Caco-2 (cell line): ENCODE measurements around the gene G6PD. TPM values are rescaled to one million over a fixed set of nuclear protein-coding genes. Genes with fewer than 3 reads are reported as not detected.

ENCODE experiments used
- BruUV-seq: library from RNA; stranded (reverse); fragments of 400-500 nt; replicated peaks from 2 replicates; lab custom pipeline; 2021; lab: Mats Ljungman, UMichigan
- CTCF ChIA-PET: fragments of 300-600 bp; sonication (Branson Sonifier 250); formaldehyde crosslinking; loops from one replicate; lab custom pipeline; 2022; ENCODE audit warnings: antibody characterized with exemption; lab: Charles Lee
- POLR2A ChIA-PET: fragments of 300-600 bp; sonication (Branson Sonifier 250); formaldehyde crosslinking; loops from one replicate; lab custom pipeline; 2022; ENCODE audit warnings: antibody characterized with exemption; lab: Charles Lee
- DNase-seq, 2 experiments: peaks; one replicate each; pipeline versions ENCODE4 v3.0.0 to v3.0.0-alpha.2; 2020 to 2022
- H3K27me3 ChIP-seq: replicated peaks from 2 replicates; pipeline ENCODE4 v1.6.0; 2011; ENCODE audit warnings: low read length; ENCODE audit not compliant: control insufficient read depth, insufficient read depth
- H3K36me3 ChIP-seq: 2 replicates; pipeline ENCODE4 v1.5.1; 2011; ENCODE audit warnings: low read length; ENCODE audit not compliant: control insufficient read depth, insufficient read depth
- H3K4me1 ChIP-seq: fragments of 250-450 bp; sonication (Bioruptor Pico); 2 replicates; pipeline ENCODE4 v1.5.1; 2020; ENCODE audit warnings: mild to moderate bottlenecking
- H3K4me3 ChIP-seq: 2 replicates; pipeline ENCODE4 v1.5.1; 2011; ENCODE audit warnings: low read depth, mild to moderate bottlenecking, control low read depth, low read length
- H3K9me3 ChIP-seq: fragments of 250-450 bp; sonication (Bioruptor Pico); 2 replicates; pipeline ENCODE4 v1.5.1; 2020; ENCODE audit warnings: mild to moderate bottlenecking, moderate library complexity
- H3K27ac Mint-ChIP-seq: one replicate; pipeline ENCODE4 v1.8.0; 2022; ENCODE audit warnings: mixed read lengths; ENCODE audit not compliant: unreplicated experiment
- H3K27me3 Mint-ChIP-seq: one replicate; pipeline ENCODE4 v1.8.0; 2022; ENCODE audit warnings: mixed read lengths; ENCODE audit not compliant: insufficient read depth, unreplicated experiment
- H3K36me3 Mint-ChIP-seq: one replicate; pipeline ENCODE4 v1.8.0; 2022; ENCODE audit warnings: mild to moderate bottlenecking, mixed read lengths; ENCODE audit not compliant: insufficient read depth, unreplicated experiment
- H3K4me1 Mint-ChIP-seq: one replicate; pipeline ENCODE4 v1.8.0; 2022; ENCODE audit warnings: low read depth, mixed read lengths; ENCODE audit not compliant: unreplicated experiment
- H3K4me3 Mint-ChIP-seq: one replicate; pipeline ENCODE4 v1.8.0; 2022; ENCODE audit warnings: mild to moderate bottlenecking, moderate library complexity, mixed read lengths; ENCODE audit not compliant: unreplicated experiment
- H3K9me3 Mint-ChIP-seq: one replicate; pipeline ENCODE4 v1.8.0; 2022; ENCODE audit warnings: mixed read lengths; ENCODE audit not compliant: unreplicated experiment
- CTCF ChIP-seq, 2 experiments: fragments of 200-600 bp in 1 of 2; IDR thresholded peaks; 1 replicate in 1 of 2; 2 replicates in 1 of 2; pipeline versions ENCODE4 v1.5.1 to v1.8.0; 2011 to 2022; ENCODE audit warnings: antibody characterized with exemption in 1 of 2, control low read depth in 1 of 2, inconsistent platforms in 1 of 2, low read depth in 1 of 2, low read length in 1 of 2, mild to moderate bottlenecking in 1 of 2, moderate library complexity in 1 of 2; ENCODE audit not compliant: insufficient read depth in 1 of 2, severe bottlenecking in 1 of 2, unreplicated experiment in 1 of 2
- intact Hi-C: fragments of 100-400 bp; cut with micrococcal nuclease; formaldehyde crosslinking; loops from one replicate; pipeline ENCODE4 v1.10.0; 2022; ENCODE audit not compliant: unreplicated experiment
- total RNA-seq: library from RNA; stranded (reverse); gene quantifications from 2 replicates; pipeline ENCODE4 v1.2.3, GENCODE V29; 2022

G6PD gene
- total RNA-seq, 1 experiment from 2014 or later, result 103 TPM

- Mint-ChIP-seq H3K36me3 (peaks cover 4% of the 10 kb centered on the region), H3K9me3 (no peaks in the 10 kb centered on the region), H3K4me1 (no peaks in the 10 kb centered on the region), H3K27ac (no peak overlapping the region), H3K4me3 (no peak overlapping the region), H3K27me3 (no peaks in the 10 kb centered on the region)
- no peak for DNase-seq
- intact Hi-C loops, result no loop called here
- TF ChIP-seq CTCF (IDR thresholded peaks at IDR 0.05; ENCODE audit: insufficient read depth in 1 of 2, low read depth in 1 of 2, low read length in 1 of 2, severe bottlenecking in 1 of 2, unreplicated experiment in 1 of 2), result no peak
- Histone ChIP-seq H3K4me1 (no peaks in the 10 kb centered on the region), H3K4me3 (no peak overlapping the region), H3K9me3 (no peaks in the 10 kb centered on the region), H3K36me3 (no peaks in the 10 kb centered on the region), H3K27me3 (no peaks in the 10 kb centered on the region)
- ChIA-PET CTCF (no interaction called here), POLR2A (interaction anchor here (0.7 kb wide), 1 partner anchor 17 kb away, joined by 3 read pairs; the partner anchor contains the start of gene SLC10A3)
- no TSS peak for BruUV-seq
Measured at GRCh38 chrX:154507673-154508383, 38.8 kb downstream of the G6PD start.

DNA sequence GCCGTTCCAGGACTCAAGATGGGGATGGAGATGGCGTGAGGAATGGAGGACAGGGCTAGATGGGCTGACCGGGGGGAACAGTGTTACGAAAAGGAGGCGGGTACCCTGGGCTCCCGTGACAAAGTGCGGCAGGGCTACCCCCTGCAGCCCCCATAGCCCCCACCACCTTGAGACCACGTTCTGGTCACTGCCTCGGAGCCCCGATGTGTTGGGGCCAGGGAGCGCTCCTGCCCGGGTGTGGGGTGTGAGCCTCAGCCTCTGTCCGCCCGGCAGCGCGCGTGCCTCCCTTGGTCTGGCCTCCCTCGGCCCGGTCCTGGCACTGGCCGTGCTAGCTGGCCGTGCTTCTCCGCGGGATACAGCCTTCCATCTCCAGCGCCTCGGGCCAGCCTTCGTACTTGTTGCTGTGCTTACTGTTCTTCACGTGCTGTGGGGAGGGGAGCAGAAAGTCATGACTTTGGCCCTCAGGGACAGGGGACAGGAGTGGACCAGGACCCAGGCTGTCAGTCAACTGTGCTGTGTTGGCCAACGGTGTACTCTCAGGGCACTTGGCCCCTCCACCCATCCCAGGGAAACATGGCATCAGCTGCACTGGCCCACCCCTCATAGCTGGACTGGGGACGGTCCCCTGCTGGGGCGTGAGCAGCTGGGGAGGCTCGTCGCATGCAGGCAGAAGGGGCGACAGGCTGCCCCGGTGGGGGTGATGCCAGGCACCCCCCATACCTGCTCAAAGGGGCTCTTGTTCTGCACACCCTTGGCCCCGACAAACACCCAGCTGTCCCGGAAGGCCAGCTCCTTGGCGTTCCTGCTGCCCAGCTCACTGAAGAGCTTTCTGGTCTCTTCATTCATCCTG is 39.9 kb downstream of the G6PD start:
- DNase-seq, result no peak
- no peaks in the 10 kb centered on the region for H3K36me3 ChIP-seq
- intact Hi-C loops, result no loop called here
- no peaks in the 10 kb centered on the region for H3K4me1 ChIP-seq
- no peak for TF ChIP-seq CTCF (IDR thresholded peaks at IDR 0.05; ENCODE audit: insufficient read depth in 1 of 2, low read depth in 1 of 2, low read length in 1 of 2, severe bottlenecking in 1 of 2, unreplicated experiment in 1 of 2)
- Mint-ChIP-seq H3K27ac (no peak overlapping the region), H3K4me1 (no peaks in the 10 kb centered on the region), H3K27me3 (no peaks in the 10 kb centered on the region), H3K36me3 (no peaks in the 10 kb centered on the region), H3K4me3 (no peak overlapping the region), H3K9me3 (no peaks in the 10 kb centered on the region)
- no peak overlapping the region for H3K4me3 ChIP-seq
- no peaks in the 10 kb centered on the region for H3K27me3 ChIP-seq
- BruUV-seq, result TSS peak; percentile 23
- CTCF ChIA-PET, result no interaction called here
- no peaks in the 10 kb centered on the region for H3K9me3 ChIP-seq
- POLR2A ChIA-PET, result interaction anchor here (0.7 kb wide), 1 partner anchor 16 kb away, joined by 3 read pairs; the partner anchor contains the start of gene SLC10A3

DNA sequence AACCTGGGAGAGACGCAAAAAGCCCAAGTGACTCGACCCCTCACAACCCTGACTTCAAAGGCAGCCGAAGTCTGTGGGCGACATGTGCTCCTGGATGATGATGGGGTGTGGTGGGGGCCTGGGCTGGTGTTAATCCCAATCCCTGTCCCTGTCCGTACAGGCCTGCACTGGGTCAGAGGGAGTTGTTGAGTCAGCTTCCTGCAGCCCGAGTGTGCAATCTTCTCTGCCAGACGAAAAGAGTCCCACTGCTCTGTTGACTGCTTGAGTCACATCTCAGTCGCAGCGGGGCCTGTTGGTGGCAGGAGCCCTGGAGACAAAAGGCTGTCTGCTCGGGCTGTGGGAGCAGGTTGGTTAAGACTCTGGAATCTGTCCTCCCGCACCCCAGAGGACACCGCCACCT is 40.9 kb downstream of the G6PD start:
- no peak overlapping the region for H3K27ac Mint-ChIP-seq
- no TSS peak for BruUV-seq
- H3K9me3 Mint-ChIP-seq, result no peaks in the 10 kb centered on the region
- H3K4me3 ChIP-seq, result no peak overlapping the region
- H3K9me3 ChIP-seq, result no peaks in the 10 kb centered on the region
- ChIA-PET POLR2A (no interaction called here), CTCF (no interaction called here)
- no peaks in the 10 kb centered on the region for H3K36me3 Mint-ChIP-seq
- no peak for DNase-seq
- no peaks in the 10 kb centered on the region for H3K36me3 ChIP-seq
- H3K4me3 Mint-ChIP-seq, result no peak overlapping the region
- no peak for TF ChIP-seq CTCF (IDR thresholded peaks at IDR 0.05; ENCODE audit: insufficient read depth in 1 of 2, low read depth in 1 of 2, low read length in 1 of 2, severe bottlenecking in 1 of 2, unreplicated experiment in 1 of 2)
- H3K27me3 Mint-ChIP-seq, result no peaks in the 10 kb centered on the region
- no peaks in the 10 kb centered on the region for H3K27me3 ChIP-seq
- intact Hi-C loops, result no loop called here
- no peaks in the 10 kb centered on the region for H3K4me1 Mint-ChIP-seq
- H3K4me1 ChIP-seq, result no peaks in the 10 kb centered on the region
